Kidney (tissue), 14 donors: Measurements from ENCODE around the gene ATP1A3. TPM values are rescaled to one million over a fixed set of nuclear protein-coding genes. Genes with fewer than 3 reads are reported as not detected.

Source experiments
- DNase-seq, 5 donors: peaks; one replicate each; pipeline ENCODE4 v3.0.0-alpha.2; 2013 to 2020
- FAIRE-seq: peaks from 2 replicates; lab custom pipeline; 2012; peaks lifted over from hg19 to GRCh38; lab: Jason Lieb, UNC
- H3K27ac ChIP-seq, 2 donors: one replicate each; pipeline ENCODE4 v1.7.0; 2013; ENCODE audit warnings: low read depth in 2 of 2, low read length in 2 of 2, inconsistent platforms in 1 of 2
- H3K27me3 ChIP-seq: one replicate; pipeline ENCODE4 v1.7.1; 2013; ENCODE audit warnings: low read length, inconsistent platforms; ENCODE audit not compliant: control insufficient read depth, insufficient read depth
- H3K36me3 ChIP-seq, 3 donors: one replicate each; pipeline versions ENCODE4 v1.7.0 to v1.7.1; 2013; ENCODE audit warnings: low read length in 3 of 3, control low read depth in 1 of 3, inconsistent platforms in 1 of 3; ENCODE audit not compliant: insufficient read depth in 3 of 3, control insufficient read depth in 2 of 3
- H3K4me1 ChIP-seq, 3 donors: one replicate each; pipeline versions ENCODE4 v1.7.0 to v1.7.1; 2013; ENCODE audit warnings: low read length in 3 of 3, inconsistent platforms in 1 of 3, low read depth in 1 of 3; ENCODE audit not compliant: control insufficient read depth in 2 of 3, insufficient read depth in 2 of 3
- H3K4me3 ChIP-seq, 3 donors: one replicate each; pipeline versions ENCODE4 v1.7.0 to v1.8.1; 2013; ENCODE audit warnings: low read length in 3 of 3, control low read depth in 1 of 3, inconsistent platforms in 1 of 3
- H3K9ac ChIP-seq, 3 donors: one replicate each; pipeline versions ENCODE4 v1.7.0 to v1.7.1; 2013; ENCODE audit warnings: low read length in 3 of 3, control low read depth in 1 of 3, inconsistent platforms in 1 of 3
- H3K9me3 ChIP-seq, 3 donors: one replicate each; pipeline versions ENCODE4 v1.7.0 to v1.7.1; 2013; ENCODE audit warnings: low read length in 3 of 3, control low read depth in 1 of 3, inconsistent platforms in 1 of 3; ENCODE audit not compliant: control insufficient read depth in 2 of 3, insufficient read depth in 1 of 3
- CTCF ChIP-seq: IDR thresholded peaks from 3 replicates; pipeline ENCODE4 v1.5.1; 2012; ENCODE audit warnings: mild to moderate bottlenecking, moderate library complexity, borderline replicate concordance; ENCODE audit not compliant: insufficient read depth; ENCODE audit errors: extremely low read depth
- intact Hi-C: fragments of 100-400 bp; cut with DNase I; formaldehyde crosslinking; loops from one replicate; pipeline ENCODE4 v1.11.1; 2022
- polyA plus RNA-seq: library from polyadenylated mRNA; stranded (reverse); fragments of 350-450 nt; fragmentation: Illumina TruSeq; extraction: RNeasy Lipid Tissue Mini Kit (QIAGEN cat#74804); gene quantifications from one replicate; pipeline ENCODE4 v1.2.3, GENCODE V29; 2014; ENCODE audit warnings: low read depth, low replicate concordance; ENCODE audit not compliant: insufficient read depth
- total RNA-seq: library from RNA; stranded (reverse); fragmentation: NEBNext Ultra II Directional; extraction: Animal tissue kit (Norgen Biotek cat#: 25700); gene quantifications from one replicate; pipeline ENCODE4 v1.2.1, GENCODE V29; 2021
- donor health status: control.
- donor health status: control.
- donor health status: control.
- donor health status: control.
- donor health status: control.
- donor health status: DM: yes; HTN: yes; CAD: no.
- donor health status: Normal renal cell carcinoma (clear cell type).

ATP1A3 gene
- total and polyA plus RNA-seq, 2 donors from 2014 or later: not detected

- no peak overlapping the region for H3K27ac ChIP-seq
- intact Hi-C loops: no loop called here
- H3K4me1 ChIP-seq: no peaks in the 10 kb centered on the region
- no peak overlapping the region for H3K9ac ChIP-seq
- no peak overlapping the region for H3K4me3 ChIP-seq
- DNase-seq: no peak
- no peaks in the 10 kb centered on the region for H3K27me3 ChIP-seq
- no peak for TF ChIP-seq CTCF
- no peaks in the 10 kb centered on the region for H3K9me3 ChIP-seq
- H3K36me3 ChIP-seq: no peaks in the 10 kb centered on the region
- no peak for FAIRE-seq
These were observed 36.8 kb upstream of the ATP1A3 start for GRCh38 chr19:42030645-42031440.

- no peak overlapping the region for H3K9ac ChIP-seq
- no peaks in the 10 kb centered on the region for H3K4me1 ChIP-seq
- intact Hi-C loops: no loop called here
- H3K27me3 ChIP-seq: no peaks in the 10 kb centered on the region
- H3K9me3 ChIP-seq: no peaks in the 10 kb centered on the region
- no peak for DNase-seq
- no peak for FAIRE-seq
- H3K27ac ChIP-seq: no peak overlapping the region
- no peak for TF ChIP-seq CTCF
- no peaks in the 10 kb centered on the region for H3K36me3 ChIP-seq
- no peak overlapping the region for H3K4me3 ChIP-seq
These were observed 34.5 kb upstream of the ATP1A3 start for GRCh38 chr19:42028304-42029216.

GRCh38 chr19:42024622-42025111 is 30.6 kb upstream of the ATP1A3 start:
- Histone ChIP-seq H3K4me3 (no peak overlapping the region), H3K9ac (no peak overlapping the region), H3K9me3 (no peaks in the 10 kb centered on the region), H3K27me3 (no peaks in the 10 kb centered on the region), H3K27ac (no peak overlapping the region), H3K36me3 (no peaks in the 10 kb centered on the region), H3K4me1 (no peaks in the 10 kb centered on the region)
- DNase-seq (peak in 1 of 5 donors; percentile 62), FAIRE-seq (no peak)
- no peak for TF ChIP-seq CTCF
- intact Hi-C loops: no loop called here
